Activated naive CD4-positive, alpha-beta T cell treated with anti-CD3 and anti-CD28 coated beads, Interleukin-2, amount 50 U/mL, for 72 hours (primary cell): ENCODE measurements around the gene MYO7B. TPM values are rescaled to one million over a fixed set of nuclear protein-coding genes. Genes with fewer than 3 reads are reported as not detected.

ENCODE experiments used
- ATAC-seq, 2 donors: fragments of 150-1000 bp; cut with Tn5 transposase; 2 replicates each; pipeline ENCODE4 v1.10.0; 2021; ENCODE audit warnings: mild to moderate bottlenecking in 2 of 2, moderate library complexity in 2 of 2
- DNase-seq, 2 donors: peaks; one replicate each; pipeline ENCODE4 v3.0.0; 2021 to 2022; ENCODE audit warnings: low spot score in 2 of 2
- H3K27ac Mint-ChIP-seq, 2 donors: one replicate each; pipeline ENCODE4 v1.8.0; 2022; ENCODE audit warnings: mild to moderate bottlenecking in 2 of 2, mixed read lengths in 2 of 2
- H3K36me3 Mint-ChIP-seq, 2 donors: one replicate each; pipeline ENCODE4 v1.8.0; 2022; ENCODE audit warnings: mixed read lengths in 2 of 2
- H3K9me3 Mint-ChIP-seq, 2 donors: one replicate each; pipeline ENCODE4 v1.8.0; 2022; ENCODE audit warnings: mixed read lengths in 2 of 2
- total RNA-seq, 2 donors: library from RNA; stranded (reverse); gene quantifications; one replicate each; pipeline ENCODE4 v1.2.3, GENCODE V29; 2022

The MYO7B gene
- total RNA-seq, 2 donors from 2014 or later: 0.64 to 1.9 TPM

- H3K36me3 Mint-ChIP-seq: no peaks in the 10 kb centered on the region
- no peak overlapping the region for H3K27ac Mint-ChIP-seq
- no peak for DNase-seq
- no peak for ATAC-seq
- H3K9me3 Mint-ChIP-seq: no peaks in the 10 kb centered on the region
Measured at GRCh38 chr2:127586136-127586535, 50.7 kb downstream of the MYO7B start.

GRCh38 chr2:127586746-127587295, 51.3 kb downstream of the MYO7B start:
- peak in 1 of 2 donors; percentile 42 for DNase-seq
- Mint-ChIP-seq H3K27ac (no peak overlapping the region), H3K36me3 (no peaks in the 10 kb centered on the region), H3K9me3 (no peaks in the 10 kb centered on the region)
- ATAC-seq: no peak

- no peak for ATAC-seq
- DNase-seq: peak in 1 of 2 donors; percentile 14
- Mint-ChIP-seq H3K36me3 (no peaks in the 10 kb centered on the region), H3K27ac (no peak overlapping the region), H3K9me3 (no peaks in the 10 kb centered on the region)
Measured at GRCh38 chr2:127588241-127588640, 52.8 kb downstream of the MYO7B start.

GRCh38 chr2:127589358-127589757, 53.9 kb downstream of the MYO7B start:
- ATAC-seq: no peak
- H3K27ac Mint-ChIP-seq: no peak overlapping the region
- peak in 1 of 2 donors; percentile 40 for DNase-seq
- no peaks in the 10 kb centered on the region for H3K9me3 Mint-ChIP-seq
- H3K36me3 Mint-ChIP-seq: no peaks in the 10 kb centered on the region

GRCh38 chr2:127589841-127590240, 54.4 kb downstream of the MYO7B start:
- no peak for ATAC-seq
- no peaks in the 10 kb centered on the region for H3K9me3 Mint-ChIP-seq

GRCh38 chr2:127590386-127591190, 55.1 kb downstream of the MYO7B start:
- DNase-seq (peak in 1 of 2 donors; percentile 41), ATAC-seq (no peak)
- H3K9me3 Mint-ChIP-seq: no peaks in the 10 kb centered on the region
- no peak overlapping the region for H3K27ac Mint-ChIP-seq
- H3K36me3 Mint-ChIP-seq: no peaks in the 10 kb centered on the region

More at GRCh38 chr2:127589841-127590240, 54.4 kb downstream of the MYO7B start:
- peak in 1 of 2 donors; percentile 42 for DNase-seq
- Mint-ChIP-seq H3K27ac (no peak overlapping the region), H3K36me3 (no peaks in the 10 kb centered on the region)

- peak; percentile 95 to 99 for ATAC-seq
- Mint-ChIP-seq H3K36me3 (no peaks in the 10 kb centered on the region), H3K27ac (no peak overlapping the region), H3K9me3 (no peaks in the 10 kb centered on the region)
- DNase-seq: peak; percentile 66 to 77
Measured at GRCh38 chr2:127591221-127591923, 55.9 kb downstream of the MYO7B start.

GRCh38 chr2:127592761-127593227, 57.3 kb downstream of the MYO7B start:
- H3K27ac Mint-ChIP-seq: no peak overlapping the region
- no peaks in the 10 kb centered on the region for H3K9me3 Mint-ChIP-seq
- ATAC-seq (no peak), DNase-seq (peak in 1 of 2 donors; percentile 44)
- H3K36me3 Mint-ChIP-seq: no peaks in the 10 kb centered on the region

- ATAC-seq: no peak
Measured at GRCh38 chr2:127593228-127594115, 58.0 kb downstream of the MYO7B start.

GRCh38 chr2:127594116-127594591, 58.7 kb downstream of the MYO7B start:
- ATAC-seq (no peak), DNase-seq (no peak)
- H3K9me3 Mint-ChIP-seq: no peaks in the 10 kb centered on the region
- no peak overlapping the region for H3K27ac Mint-ChIP-seq
- no peaks in the 10 kb centered on the region for H3K36me3 Mint-ChIP-seq

More at GRCh38 chr2:127593228-127594115, 58.0 kb downstream of the MYO7B start:
- DNase-seq: no peak
- no peak overlapping the region for H3K27ac Mint-ChIP-seq
- H3K36me3 Mint-ChIP-seq: no peaks in the 10 kb centered on the region
- no peaks in the 10 kb centered on the region for H3K9me3 Mint-ChIP-seq

GRCh38 chr2:127596311-127597045, 61.0 kb downstream of the MYO7B start:
- no peaks in the 10 kb centered on the region for H3K9me3 Mint-ChIP-seq
- no peak for DNase-seq
- no peaks in the 10 kb centered on the region for H3K36me3 Mint-ChIP-seq
- no peak for ATAC-seq
- no peak overlapping the region for H3K27ac Mint-ChIP-seq

GRCh38 chr2:127597046-127597983, 61.8 kb downstream of the MYO7B start:
- Mint-ChIP-seq H3K36me3 (no peaks in the 10 kb centered on the region), H3K27ac (no peak overlapping the region), H3K9me3 (peaks cover 0 to 5% of the 10 kb centered on the region in 2 donors)
- DNase-seq (no peak), ATAC-seq (no peak)

GRCh38 chr2:127597984-127598380, 62.5 kb downstream of the MYO7B start:
- no peak overlapping the region for H3K27ac Mint-ChIP-seq
- ATAC-seq: peak; percentile 22 to 70
- no peak for DNase-seq
- peaks cover 0 to 2% of the 10 kb centered on the region in 2 donors for H3K36me3 Mint-ChIP-seq
- peaks cover 2 to 7% of the 10 kb centered on the region in 2 donors for H3K9me3 Mint-ChIP-seq

- Mint-ChIP-seq H3K9me3 (peaks cover 3 to 12% of the 10 kb centered on the region in 2 donors), H3K36me3 (peaks cover 0 to 5% of the 10 kb centered on the region in 2 donors), H3K27ac (no peak overlapping the region)
- ATAC-seq (no peak), DNase-seq (no peak)
Measured at GRCh38 chr2:127598711-127599110, 63.2 kb downstream of the MYO7B start.

GRCh38 chr2:127599211-127599610, 63.7 kb downstream of the MYO7B start:
- Mint-ChIP-seq H3K27ac (no peak overlapping the region), H3K36me3 (peaks cover 0 to 5% of the 10 kb centered on the region in 2 donors), H3K9me3 (peaks cover 3 to 12% of the 10 kb centered on the region in 2 donors)
- ATAC-seq (no peak), DNase-seq (no peak)
